GM19328 (cell line): Measurements from ENCODE around the gene FHOD1.

ENCODE experiments used
- ATAC-seq: cut with Tn5 transposase; IDR thresholded peaks from one replicate; pipeline ENCODE4 v1.9.1; 2021; ENCODE audit warnings: mild to moderate bottlenecking, moderate library complexity; ENCODE audit not compliant: unreplicated experiment

Gene FHOD1

DNA sequence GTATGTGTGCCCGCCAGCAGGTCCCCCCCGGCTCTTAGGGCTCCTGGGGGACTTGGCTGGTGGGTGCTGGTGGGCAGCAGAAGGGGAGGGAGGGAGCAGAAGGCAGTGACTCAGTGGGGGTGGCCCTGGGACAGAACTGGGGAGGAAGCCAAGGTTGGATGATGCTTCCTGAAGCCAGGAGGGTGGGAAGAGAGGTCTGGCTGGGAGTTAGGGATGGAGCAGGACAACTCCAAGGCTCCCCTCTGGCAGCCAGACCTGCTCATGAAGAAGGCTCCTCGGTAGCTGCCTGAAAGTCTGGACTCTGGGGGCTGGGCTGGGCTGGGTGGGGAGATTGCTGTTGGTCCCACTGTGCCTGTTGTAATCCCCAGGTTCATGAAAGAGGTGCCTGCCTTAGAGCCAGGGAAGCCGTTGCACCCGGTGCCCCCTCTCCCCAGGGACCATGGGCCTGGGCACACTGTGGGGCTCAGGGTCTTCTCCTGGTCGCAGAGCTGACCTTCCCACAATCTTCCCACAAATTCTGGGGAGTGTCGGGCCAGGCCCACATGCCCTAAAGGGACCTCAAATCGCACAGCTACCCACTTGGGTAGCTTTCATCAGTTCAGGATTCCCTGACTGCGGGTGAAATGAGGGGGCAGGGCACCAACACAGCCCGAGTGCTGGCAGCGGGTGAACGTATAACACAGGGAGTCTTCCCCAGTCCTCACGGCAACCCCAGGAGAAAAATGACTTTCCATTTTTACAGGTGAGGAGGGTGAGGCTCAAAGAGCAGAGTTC lies 30.9 kb upstream of the FHOD1 start:
- no peak for ATAC-seq

DNA sequence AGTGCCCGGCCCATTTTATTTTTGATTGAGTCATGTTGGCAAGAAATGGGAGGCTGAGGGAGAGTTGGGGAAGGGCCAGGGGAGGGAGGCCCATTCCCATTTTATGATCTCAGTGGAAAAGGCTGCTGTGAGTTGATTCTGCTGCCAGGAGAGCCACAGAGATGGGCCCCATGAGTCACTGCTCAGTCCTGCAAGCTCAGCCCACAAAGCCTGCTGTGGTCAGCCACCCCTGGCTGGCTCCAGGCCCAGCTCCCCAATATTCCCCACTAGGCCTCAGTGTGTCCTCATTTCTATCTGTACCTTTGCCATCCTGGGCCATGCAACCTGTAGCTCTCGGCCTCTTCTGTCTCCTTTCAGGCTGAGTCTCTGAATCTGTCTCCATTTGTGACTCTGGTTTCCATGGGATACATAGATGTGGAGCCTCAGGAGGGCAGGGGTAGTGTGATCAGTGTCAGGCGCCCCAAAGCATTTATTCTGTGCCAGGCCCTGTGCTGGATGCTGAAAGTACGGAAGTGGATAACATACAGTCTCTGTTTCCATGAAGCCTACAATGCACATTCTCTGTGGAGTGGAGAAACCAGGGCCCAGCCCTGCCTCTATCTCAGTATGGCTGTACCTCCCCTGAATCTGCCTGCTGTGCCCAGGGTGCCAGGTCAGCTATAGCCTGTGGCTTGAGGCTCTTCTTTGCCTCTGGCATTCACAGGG lies 30.2 kb upstream of the FHOD1 start:
- ATAC-seq = no peak

DNA sequence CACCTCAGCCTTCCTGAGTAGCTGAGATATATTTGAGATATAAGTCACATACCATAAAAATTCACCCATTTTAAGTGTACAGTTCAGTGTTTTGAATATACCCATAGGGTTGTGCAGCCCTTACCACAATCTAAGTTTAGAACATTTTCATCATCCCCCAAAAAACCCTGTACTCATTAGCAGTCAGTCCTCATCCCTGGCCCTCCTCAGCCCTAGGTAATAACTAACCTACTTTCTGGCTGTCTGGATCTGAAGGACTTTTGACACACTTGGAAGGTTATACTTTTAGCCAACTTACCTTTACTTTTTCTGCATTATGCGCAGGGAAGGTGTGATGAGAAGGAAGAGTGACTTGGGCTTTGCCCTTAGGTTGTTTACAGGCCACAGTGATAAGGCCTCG lies 28.0 kb upstream of the FHOD1 start:
- ATAC-seq = no peak

DNA sequence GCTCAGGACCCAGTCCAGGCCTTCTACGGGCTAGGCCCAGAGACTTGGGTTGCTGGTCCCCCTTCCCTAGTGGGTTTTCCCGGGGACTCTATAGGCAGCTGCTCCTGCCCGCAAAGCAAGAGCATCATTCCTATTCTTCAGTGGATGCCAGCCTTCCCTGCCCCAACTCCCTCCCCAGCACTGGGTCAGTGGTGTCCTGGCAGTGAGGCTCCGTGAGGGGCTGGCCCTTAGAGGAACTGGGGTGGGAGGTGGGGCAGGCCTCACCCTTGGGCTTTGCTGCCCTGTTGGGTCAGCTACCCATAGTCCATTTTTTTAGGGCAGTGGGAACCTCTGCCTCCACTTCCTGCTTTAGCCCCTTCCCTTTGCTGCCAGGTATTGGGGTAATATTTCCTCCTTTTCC lies 24.2 kb upstream of the FHOD1 start:
- no peak for ATAC-seq

DNA sequence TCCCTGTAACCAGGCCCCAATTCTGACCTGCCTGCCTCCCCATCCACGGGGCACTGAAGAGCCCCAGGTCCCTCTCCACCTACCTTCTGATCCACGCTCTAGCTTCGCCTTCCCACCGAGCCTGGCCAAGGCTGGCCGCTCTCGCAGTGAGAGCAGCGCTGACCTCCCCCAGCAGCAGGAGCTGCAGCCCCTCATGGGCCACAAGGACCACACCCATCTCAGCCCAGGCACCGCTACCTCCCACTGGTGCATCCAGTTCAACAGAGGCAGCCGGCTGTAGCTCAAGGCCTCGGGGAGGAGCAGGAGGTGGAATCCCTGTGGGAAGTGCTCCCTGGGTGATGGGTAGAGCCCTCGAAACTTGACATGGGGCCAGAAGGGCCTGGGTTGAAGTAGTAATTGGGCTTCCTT lies 23.7 kb upstream of the FHOD1 start:
- no peak for ATAC-seq

DNA sequence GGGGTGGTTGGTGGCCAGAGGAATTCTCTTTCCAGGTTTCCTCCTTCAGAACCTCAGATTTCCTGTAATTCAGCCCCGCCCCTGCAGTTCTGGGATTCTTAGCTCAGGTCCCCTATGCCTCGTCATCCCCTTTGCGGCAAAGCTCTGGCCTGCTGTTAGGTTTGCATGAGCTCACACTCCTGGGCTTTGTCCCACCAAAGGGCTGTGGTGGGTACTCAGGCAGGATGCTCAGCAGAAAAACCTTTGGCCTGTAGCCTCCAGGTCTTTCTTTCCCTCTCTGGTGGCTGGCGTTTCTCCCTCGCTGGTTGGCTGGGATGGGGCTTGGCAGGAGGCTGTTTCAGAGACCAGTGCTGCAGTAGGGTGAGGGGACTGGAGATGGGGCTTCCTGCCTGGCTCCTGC lies 22.5 kb upstream of the FHOD1 start:
- no peak for ATAC-seq

DNA sequence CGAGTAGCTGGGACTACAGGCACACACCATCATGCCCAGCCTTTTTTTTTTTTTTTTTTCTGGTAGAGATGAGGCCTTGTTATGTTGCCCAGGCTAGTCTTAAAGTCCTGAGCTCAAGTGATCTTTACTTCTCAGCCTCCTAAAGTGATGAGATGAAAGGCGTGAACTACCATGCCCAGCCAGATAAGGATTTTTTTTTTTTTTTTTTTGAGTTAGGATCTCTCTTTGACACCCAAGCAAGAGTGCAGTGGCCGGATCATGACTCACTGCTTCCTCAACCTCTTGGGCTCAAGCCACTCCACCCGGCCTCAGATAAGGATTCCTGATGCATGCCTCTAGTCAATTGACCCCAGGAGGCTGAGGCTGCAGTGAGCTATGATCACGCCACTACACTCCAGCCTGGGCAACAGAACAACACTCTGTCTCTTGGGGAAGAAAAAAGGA lies 20.9 kb upstream of the FHOD1 start:
- ATAC-seq = no peak

DNA sequence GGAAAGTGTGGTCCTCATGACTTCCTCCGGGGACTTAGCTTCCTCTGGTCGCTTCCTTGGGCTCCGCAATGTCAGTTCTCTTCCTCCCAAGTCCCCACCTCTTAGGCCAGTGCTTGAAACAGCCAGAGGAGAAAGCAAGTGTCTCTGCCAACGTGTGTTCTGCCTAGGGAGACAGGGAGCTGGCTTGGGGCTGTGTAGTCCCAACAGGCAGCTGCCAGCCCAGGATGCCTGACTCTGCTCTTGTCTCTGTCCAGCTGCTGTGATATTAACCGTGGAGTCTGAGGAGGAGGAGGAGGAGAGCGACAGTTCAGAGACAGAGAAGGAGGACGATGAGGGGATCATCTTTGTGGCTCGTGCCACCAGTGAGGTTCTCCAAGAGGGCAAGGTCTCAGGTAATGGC lies 18.6 kb upstream of the FHOD1 start:
- ATAC-seq = no peak

DNA sequence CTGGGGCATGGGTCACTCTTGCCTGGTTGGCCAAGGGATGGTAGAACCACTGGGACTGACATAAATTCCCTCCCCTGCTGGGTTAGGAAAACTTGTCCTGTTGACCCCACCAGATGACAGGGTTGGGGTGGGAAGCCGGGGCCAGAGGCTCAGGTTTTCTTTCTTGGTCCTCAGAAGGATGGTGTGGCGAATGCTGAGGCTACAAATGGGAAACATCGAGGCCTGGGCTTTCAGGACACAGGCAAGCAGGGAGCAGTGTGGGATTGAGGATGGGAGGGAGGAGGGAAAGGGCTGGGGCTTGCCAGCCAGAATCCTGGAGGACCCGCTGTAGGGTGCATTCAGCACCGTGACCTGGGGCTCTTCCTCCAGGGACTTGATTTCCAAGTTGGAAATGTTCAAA lies 17.6 kb upstream of the FHOD1 start:
- no peak for ATAC-seq

DNA sequence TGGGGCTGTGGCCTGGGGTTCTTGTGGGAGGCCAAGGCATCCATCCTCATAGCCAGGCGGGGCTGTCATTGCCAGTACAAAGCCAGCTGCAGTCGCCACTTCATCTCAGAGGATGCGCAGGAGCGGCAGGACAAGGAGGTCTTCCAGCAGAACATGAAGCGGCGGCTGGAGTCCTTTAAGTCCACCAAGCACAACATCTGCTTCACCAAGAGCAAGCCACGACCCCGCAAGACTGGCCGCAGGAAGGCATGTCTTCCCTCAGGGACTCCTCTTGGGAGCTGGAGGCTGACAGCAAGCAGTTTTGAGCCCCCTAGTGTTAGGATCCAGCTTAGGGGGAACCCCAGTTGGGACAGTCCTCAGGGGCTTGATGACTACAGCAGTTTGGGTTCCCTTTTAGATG lies 17.0 kb upstream of the FHOD1 start:
- ATAC-seq = no peak

DNA sequence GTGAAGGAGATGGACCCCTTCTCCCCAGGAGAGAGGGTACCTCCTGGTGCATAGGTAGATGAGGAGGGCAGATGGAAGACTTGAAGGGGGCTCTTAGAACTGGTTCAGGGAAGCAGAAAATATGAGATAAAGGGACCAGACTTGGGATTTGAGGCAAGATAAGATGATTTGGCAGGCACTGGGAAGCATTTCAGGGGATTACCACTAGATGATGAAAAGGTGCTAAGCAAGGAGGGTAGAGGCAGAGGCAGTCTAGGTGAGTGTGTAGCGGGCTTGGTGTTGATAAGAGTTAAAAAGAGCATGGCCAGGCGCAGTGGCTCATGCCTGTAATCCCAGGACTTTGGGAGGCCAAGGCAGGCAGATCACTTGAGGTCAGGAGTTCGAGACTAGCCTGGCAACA lies 15.9 kb upstream of the FHOD1 start:
- ATAC-seq = no peak

DNA sequence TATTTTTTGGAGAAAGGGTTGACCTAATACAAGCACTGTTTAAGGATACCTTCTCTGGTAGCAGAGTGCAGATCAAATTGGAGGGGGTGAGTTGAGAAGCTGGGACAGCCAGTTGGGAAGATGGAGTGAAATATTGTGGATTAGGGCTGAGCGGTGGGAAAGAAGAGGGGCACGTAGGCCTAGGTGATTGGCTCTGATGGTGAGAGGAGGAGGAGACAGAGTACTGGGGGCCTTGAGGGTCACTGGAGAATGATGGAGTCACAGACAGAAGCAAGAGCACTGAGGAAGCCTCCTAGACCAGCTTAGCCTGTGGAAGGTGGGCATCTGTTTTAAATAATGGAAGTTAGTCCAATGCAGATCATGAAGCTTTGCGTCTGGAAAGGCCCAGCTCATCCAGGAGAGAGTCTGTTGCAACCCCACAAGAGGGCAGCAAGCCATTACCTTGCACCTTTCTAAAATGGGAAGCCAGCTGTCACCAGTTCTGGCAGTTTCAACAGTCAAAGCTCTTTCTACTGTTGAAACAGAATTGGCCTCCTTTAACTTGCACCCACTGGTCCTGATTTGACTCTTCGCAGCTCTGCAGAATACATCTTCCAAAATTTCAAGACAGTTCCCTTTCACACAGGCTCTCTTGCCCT lies 13.3 kb upstream of the FHOD1 start:
- no peak for ATAC-seq

DNA sequence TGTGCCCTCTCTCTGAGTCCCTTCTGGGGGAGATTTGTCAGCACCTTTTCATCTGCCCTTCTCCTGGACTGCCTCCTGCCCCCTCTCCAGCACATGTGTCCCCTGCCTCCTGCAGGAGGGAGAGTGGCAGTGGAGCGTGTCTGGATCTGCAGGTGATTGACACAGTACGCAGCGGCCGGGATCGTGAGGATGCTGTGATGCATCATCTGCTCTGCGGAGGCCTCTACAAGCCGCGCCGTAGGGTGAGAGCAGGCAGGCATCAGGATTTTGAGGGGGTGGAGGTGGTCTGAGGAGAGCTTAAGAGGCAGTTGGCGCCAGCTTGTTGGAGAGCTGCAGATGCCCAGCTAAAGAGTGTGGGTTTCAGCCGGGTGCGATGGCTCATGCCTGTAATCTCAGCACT lies 12.4 kb upstream of the FHOD1 start:
- ATAC-seq = no peak

DNA sequence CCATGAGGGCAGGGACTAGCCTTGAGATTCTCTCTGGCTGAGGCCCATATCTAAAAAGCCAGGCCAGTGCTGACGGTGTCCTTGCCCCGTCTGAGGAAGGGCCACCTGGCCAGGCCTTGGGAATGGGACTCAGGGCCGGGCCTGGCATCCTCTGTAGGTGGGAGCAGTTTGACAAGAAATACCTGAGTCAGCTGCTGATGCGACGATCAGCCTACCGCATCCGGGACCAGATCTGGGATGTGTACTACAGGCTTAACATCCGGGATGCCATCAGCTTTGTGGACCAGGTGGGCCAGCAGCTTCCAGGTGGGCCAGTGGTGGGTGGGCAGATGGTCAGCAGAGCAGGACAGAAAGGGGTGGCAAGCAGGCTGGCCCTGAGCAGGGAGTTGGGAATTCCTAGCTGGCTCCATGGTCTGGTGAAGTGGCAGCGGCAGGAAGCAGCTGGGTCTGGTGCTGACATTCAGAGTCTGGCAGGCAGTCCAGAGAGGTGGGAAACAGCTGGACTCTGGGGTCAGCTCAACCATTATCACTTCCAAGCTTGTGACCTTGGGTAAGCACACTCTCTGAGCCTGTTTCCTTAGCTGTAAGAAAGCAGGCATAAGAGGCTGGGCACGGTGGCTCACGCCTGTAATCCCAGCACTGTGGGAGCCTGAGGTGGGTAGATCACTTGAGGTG lies 11.0 kb upstream of the FHOD1 start:
- no peak for ATAC-seq

DNA sequence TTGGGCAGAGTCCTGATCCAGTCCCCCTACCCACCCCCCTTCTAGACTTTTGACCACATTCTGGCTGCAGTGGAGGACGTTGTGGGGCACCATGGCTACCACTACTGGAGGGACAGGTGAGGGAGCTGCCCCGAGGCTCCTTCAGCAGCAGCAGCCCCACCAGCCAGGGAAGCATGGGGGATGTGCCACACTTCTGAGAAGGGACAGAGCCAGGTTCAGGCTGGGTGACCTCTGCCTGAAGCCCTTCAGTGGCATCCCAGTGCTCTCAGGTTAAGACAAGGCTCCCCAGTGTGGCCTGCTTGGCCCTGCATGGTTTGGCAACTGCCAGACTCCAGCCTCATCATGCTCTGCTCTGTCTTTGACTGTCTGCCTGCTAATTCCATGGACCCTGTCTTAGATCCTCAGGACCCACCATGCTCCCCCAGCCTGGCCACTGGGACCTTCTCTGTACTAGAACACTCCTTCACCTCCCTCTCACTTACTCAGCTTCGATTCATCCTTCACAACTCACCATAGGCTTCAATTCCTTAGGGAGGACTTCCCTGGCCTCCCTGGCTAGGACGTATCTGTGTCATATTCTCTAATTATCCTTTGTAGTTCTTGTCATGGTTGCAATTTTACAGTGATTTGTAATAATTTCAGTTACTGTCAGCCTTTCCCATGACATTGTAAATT lies 10.3 kb upstream of the FHOD1 start:
- no peak for ATAC-seq

DNA sequence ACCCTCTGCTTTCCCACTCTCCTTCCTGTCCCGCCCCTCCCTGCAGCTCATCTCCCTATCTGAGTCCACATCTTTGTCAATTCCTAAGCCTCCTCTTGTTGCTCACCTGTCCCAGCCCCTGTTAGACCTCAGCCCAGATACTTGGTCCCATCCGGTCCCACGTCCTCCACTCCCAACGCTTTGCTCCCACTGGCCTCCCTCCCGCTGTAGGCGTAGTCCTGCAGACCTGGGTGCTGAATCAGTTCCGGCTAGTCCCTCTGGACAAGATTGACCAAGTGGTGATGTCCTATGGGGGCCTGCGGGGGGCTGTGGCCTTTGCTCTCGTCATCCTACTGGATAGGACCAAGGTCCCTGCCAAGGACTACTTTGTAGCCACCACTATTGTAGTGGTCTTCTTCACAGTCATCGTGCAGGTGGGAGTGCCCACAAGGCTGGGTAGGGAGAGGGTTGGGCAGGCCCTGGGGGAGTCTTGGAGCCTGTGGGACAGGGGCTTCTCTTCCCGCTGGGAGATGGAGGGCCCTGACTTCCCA lies 9.5 kb upstream of the FHOD1 start:
- no peak for ATAC-seq

DNA sequence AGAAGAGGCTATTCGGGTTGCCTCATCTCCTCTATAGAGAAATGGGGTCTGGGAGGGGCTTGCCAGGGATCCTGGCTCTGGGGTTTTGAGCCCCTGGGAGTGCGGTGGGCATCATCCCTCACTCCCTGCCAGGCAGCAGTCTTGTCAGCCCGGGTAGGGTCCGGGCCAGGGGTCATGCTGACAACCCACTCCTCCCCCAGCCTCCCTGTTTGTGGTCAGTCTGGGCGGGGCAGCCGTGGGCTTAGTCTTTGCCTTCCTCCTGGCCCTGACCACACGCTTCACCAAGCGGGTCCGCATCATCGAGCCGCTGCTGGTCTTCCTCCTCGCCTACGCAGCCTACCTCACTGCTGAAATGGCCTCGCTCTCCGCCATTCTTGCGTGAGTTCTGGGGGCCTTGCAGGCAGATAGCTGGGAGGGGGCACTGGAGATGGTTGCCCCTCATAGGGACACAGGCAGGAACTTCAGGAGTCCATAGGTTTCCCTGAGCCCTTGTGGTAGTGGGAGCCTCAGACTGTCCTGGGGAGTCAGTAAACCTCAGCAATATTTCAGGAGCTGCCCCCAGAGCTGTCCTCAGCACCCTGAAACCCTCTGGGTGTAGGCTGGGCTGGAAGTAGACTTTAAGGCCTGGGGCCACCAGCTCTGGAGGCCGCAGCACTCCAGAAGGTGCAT lies 8.4 kb upstream of the FHOD1 start:
- no peak for ATAC-seq

DNA sequence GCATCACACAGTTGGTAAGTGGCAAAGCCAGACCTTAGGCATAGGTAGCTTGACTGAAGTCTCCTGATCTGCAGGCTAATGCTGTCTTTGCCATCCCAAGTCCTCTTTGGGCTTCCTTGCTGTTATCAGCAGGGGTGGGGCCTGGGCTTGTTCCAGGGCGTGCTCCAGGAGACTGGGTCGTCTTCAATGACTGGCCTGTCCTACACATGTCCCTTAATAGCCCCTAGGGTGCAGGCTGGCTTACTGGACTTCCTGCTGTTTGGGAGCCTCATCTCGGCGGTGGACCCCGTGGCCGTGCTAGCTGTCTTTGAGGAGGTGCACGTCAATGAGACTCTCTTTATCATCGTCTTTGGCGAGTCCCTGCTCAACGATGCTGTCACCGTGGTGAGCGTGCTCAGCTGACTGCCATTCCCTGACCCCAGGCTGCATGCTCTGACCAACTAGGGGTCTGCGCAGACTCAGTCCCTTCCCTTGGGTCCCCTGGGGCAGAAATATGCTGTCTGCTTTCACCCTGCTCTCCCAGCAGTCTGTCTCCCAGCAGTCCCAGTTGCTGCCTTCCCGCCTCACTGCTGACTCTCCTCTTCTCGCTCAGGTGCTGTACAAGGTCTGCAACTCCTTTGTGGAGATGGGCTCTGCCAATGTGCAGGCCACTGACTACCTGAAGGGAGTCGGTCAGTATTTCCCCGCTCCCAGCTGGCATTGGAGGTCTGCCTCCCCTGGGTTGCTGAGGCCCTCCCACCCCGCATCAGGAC lies 7.7 kb upstream of the FHOD1 start:
- ATAC-seq = no peak
